PC-9 (cell line): ENCODE data around the gene AFF2. TPM values are rescaled to one million over a fixed set of nuclear protein-coding genes. Genes with fewer than 3 reads are reported as not detected.

ENCODE experiments used
- BruUV-seq: library from RNA; stranded (reverse); fragments of 400-500 nt; replicated peaks from 2 replicates; lab custom pipeline; 2021; lab: Mats Ljungman, UMichigan
- CTCF ChIA-PET: fragments of 300-600 bp; sonication (Branson Sonifier 250); formaldehyde crosslinking; loops from one replicate; lab custom pipeline; 2022; ENCODE audit warnings: antibody characterized with exemption; lab: Charles Lee
- POLR2A ChIA-PET: fragments of 300-600 bp; sonication (Branson Sonifier 250); formaldehyde crosslinking; loops from one replicate; lab custom pipeline; 2022; ENCODE audit warnings: antibody characterized with exemption; ENCODE audit not compliant: unreplicated experiment; lab: Charles Lee
- DNase-seq, 2 experiments: peaks; one replicate each; pipeline versions ENCODE4 v3.0.0 to v3.0.0-alpha.2; 2015 to 2022; ENCODE audit warnings: mixed read lengths in 1 of 2
- H2AFZ ChIP-seq: fragments of 200-600 bp; sonication (generic); 2 replicates; pipeline ENCODE4 v1.8.1; 2017; ENCODE audit warnings: antibody characterized with exemption
- H3F3A ChIP-seq: fragments of 200-600 bp; sonication (generic); 2 replicates; pipeline ENCODE4 v1.8.1; 2017; ENCODE audit warnings: antibody characterized with exemption, mild to moderate bottlenecking, low read depth; ENCODE audit not compliant: insufficient read depth
- H3K27ac ChIP-seq: fragments of 200-600 bp; sonication (generic); 2 replicates; pipeline ENCODE4 v1.6.1; 2016; ENCODE audit warnings: mixed run types
- H3K27me3 ChIP-seq: fragments of 200-600 bp; sonication (generic); 2 replicates; pipeline ENCODE4 v1.6.1; 2016; ENCODE audit warnings: low read depth, mixed run types; ENCODE audit not compliant: insufficient read depth
- H3K36me3 ChIP-seq: fragments of 200-600 bp; sonication (generic); 2 replicates; pipeline ENCODE4 v1.6.1; 2016; ENCODE audit warnings: low read depth, mixed run types
- H3K4me1 ChIP-seq: fragments of 200-600 bp; sonication (generic); replicated peaks from 2 replicates; pipeline ENCODE4 v1.6.1; 2016; ENCODE audit warnings: mixed run types; ENCODE audit not compliant: insufficient read depth
- H3K4me2 ChIP-seq: fragments of 200-600 bp; sonication (generic); 2 replicates; pipeline ENCODE4 v1.6.1; 2017; ENCODE audit warnings: mixed run types
- H3K4me3 ChIP-seq: fragments of 200-600 bp; sonication (generic); 2 replicates; pipeline ENCODE4 v1.6.1; 2016; ENCODE audit warnings: mixed run types
- H3K79me2 ChIP-seq: fragments of 200-600 bp; sonication (generic); 2 replicates; pipeline ENCODE4 v1.6.1; 2017; ENCODE audit warnings: low read depth, mixed run types
- H3K9me2 ChIP-seq: fragments of 200-600 bp; sonication (generic); 2 replicates; pipeline ENCODE4 v1.8.1; 2017; ENCODE audit warnings: mild to moderate bottlenecking; ENCODE audit not compliant: insufficient read depth
- H3K9me3 ChIP-seq: fragments of 200-600 bp; sonication (generic); 2 replicates; pipeline ENCODE4 v1.8.1; 2016; ENCODE audit warnings: low read depth; ENCODE audit not compliant: insufficient read depth
- H4K20me1 ChIP-seq: fragments of 200-600 bp; sonication (generic); 2 replicates; pipeline ENCODE4 v1.8.1; 2017; ENCODE audit not compliant: insufficient read depth
- CTCF ChIP-seq: fragments of 200-600 bp; sonication (generic); conservative IDR thresholded peaks from 2 replicates; pipeline ENCODE4 v1.6.1; 2017; ENCODE audit warnings: mixed run types, antibody characterized with exemption, mild to moderate bottlenecking, moderate library complexity
- EZH2 ChIP-seq: fragments of 200-600 bp; sonication (generic); IDR thresholded peaks from 2 replicates; pipeline ENCODE4 v1.8.0; 2017; ENCODE audit warnings: antibody characterized with exemption, low read depth
- intact Hi-C: fragments of 100-400 bp; cut with micrococcal nuclease; formaldehyde crosslinking; loops from one replicate; pipeline ENCODE4 v1.10.0; 2022; ENCODE audit not compliant: unreplicated experiment
- total RNA-seq: library from RNA; stranded (reverse); gene quantifications from 2 replicates; pipeline ENCODE4 v1.2.3, GENCODE V29; 2021

Gene AFF2
- total RNA-seq, 1 experiment from 2014 or later: not detected

DNA sequence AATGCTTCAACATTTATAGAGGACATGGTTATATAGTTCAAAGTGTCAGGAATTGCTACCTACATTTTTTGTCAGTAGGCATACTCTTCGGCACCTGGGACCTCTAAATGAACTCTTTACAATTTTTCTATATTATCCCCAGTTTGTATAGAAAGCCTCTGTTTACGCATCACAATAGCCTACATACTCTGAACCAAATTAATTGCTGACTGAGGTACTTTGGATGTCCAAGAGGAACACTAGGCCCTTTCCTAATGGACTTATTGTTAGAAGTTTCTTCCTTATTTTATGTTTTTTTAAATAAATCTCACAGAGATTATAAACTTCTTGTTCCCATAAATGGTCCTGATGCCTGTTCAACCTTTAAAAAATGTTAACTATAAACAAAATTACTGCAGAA lies 8.4 kb upstream of the AFF2 start:
- Histone ChIP-seq H3K36me3 (no peaks in the 10 kb centered on the region), H3K27ac (no peak overlapping the region), H4K20me1 (no peaks in the 10 kb centered on the region), H3K27me3 (no peaks in the 10 kb centered on the region), H3F3A (no peaks in the 10 kb centered on the region), H3K79me2 (no peaks in the 10 kb centered on the region), H3K4me1 (no peaks in the 10 kb centered on the region), H2AFZ (no peak overlapping the region), H3K9me3 (no peaks in the 10 kb centered on the region), H3K9me2 (no peaks in the 10 kb centered on the region; the same call in 1 of the 2 replicates), H3K4me3 (no peak overlapping the region), H3K4me2 (no peak overlapping the region)
- TF ChIP-seq CTCF (no peak), EZH2 (no peak)
- no peak for DNase-seq
- BruUV-seq: no TSS peak
- intact Hi-C loops: no loop called here
- ChIA-PET POLR2A (no interaction called here), CTCF (no interaction called here)

- Histone ChIP-seq H4K20me1 (no peaks in the 10 kb centered on the region), H2AFZ (no peak overlapping the region), H3K4me1 (no peaks in the 10 kb centered on the region), H3K27me3 (peaks cover 2% of the 10 kb centered on the region; the same call in 1 of the 2 replicates), H3K4me2 (no peak overlapping the region), H3F3A (no peaks in the 10 kb centered on the region), H3K27ac (no peak overlapping the region), H3K9me3 (no peaks in the 10 kb centered on the region), H3K79me2 (no peaks in the 10 kb centered on the region), H3K36me3 (no peaks in the 10 kb centered on the region), H3K9me2 (no peaks in the 10 kb centered on the region), H3K4me3 (no peak overlapping the region)
- ChIA-PET POLR2A (no interaction called here), CTCF (no interaction called here)
- intact Hi-C loops: no loop called here
- no peak for DNase-seq
- BruUV-seq: no TSS peak
- no peak for TF ChIP-seq CTCF
- TF ChIP-seq EZH2: no peak
These were observed 5.2 kb upstream of the AFF2 start for GRCh38 chrX:148495176-148495575.

DNA sequence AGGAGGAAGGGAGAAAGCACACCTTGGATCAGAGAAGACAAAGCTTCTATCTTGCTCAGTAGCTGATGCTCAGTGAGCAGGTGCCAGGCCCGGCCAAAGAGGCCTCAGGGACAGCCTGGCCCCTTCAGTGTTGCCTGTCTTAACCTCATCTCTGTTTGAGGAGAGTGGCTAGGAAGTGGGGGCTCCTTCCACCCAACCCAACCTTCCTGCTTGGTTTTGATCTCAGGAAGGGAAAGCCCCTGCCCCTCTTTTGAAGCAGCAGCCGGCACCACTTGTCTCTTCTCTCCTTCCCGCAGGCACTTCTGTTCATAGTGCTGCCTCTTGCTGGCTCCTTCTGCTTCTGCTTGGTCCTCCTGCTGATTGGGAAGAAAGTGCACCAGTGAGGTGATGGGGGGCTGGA lies 2.4 kb upstream of the AFF2 start:
- H3K27ac ChIP-seq: no peak overlapping the region
- no TSS peak for BruUV-seq
- no peaks in the 10 kb centered on the region for H3F3A ChIP-seq

More for the DNA sequence above, 2.4 kb upstream of the AFF2 start:
- no peak overlapping the region for H3K4me2 ChIP-seq
- intact Hi-C loops: no loop called here
- ChIA-PET POLR2A (no interaction called here), CTCF (no interaction called here)
- H3K79me2 ChIP-seq: no peaks in the 10 kb centered on the region
- no peak for DNase-seq
- no peaks in the 10 kb centered on the region for H3K36me3 ChIP-seq
- no peak for TF ChIP-seq CTCF
- TF ChIP-seq EZH2: no peak
- H3K27me3 ChIP-seq: peaks cover 2% of the 10 kb centered on the region; the same call in 1 of the 2 replicates
- no peaks in the 10 kb centered on the region for H3K4me1 ChIP-seq
- H3K9me2 ChIP-seq: no peaks in the 10 kb centered on the region
- H3K4me3 ChIP-seq: no peak overlapping the region
- H2AFZ ChIP-seq: no peak overlapping the region
- no peaks in the 10 kb centered on the region for H3K9me3 ChIP-seq
- H4K20me1 ChIP-seq: no peaks in the 10 kb centered on the region
